DMS79 treated with DMSO at 0.1 percent for 48 hours (cell line): ENCODE measurements around the gene RHPN2.
A peak's percentile ranks its signal among the peaks of the same experiment; 100 is the strongest.

Source experiments
- DNase-seq: peaks from one replicate; lab custom pipeline; 2025; lab: John Stamatoyannopoulos, UW

The RHPN2 gene

DNA sequence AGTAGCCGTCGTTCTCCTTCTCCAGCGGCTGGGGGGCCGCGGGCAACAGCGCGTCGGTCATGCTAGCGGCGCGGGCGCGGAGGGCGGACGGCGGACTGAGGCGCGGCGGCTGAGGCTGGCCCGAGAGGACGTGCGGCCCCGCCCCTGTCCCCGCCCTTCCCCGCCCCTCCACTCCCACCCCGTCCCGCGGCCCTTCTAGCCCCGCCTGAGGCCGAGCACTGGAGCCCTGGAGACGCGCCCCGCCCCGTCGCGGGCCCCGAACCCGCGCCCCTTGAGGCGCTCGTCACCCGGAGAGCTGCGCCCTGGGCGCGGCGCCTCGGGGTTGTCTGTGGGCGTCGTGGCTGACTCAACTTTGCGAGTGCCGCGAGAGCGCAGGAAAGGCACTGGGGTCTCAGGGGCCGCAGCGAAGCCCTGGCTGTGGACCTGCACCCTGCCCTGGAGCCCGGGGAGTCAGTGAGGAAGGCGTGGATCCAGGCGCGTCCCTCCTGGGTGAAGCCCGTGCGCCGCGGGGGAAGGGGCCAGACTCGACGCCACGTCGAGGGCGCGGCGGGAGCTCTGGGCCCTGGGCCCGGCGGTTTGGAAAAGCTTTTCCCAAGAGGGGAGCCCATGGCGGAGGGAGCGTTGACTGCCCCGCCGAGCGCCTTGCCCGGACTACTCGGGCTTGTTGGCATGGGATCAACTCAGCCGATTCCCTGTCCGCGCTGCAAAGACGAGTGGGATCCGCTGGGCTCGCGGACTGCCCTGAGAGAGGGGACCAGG is at the start of gene RHPN2:
TSS of gene RHPN2 (minus strand) at position 97 of the 759 bp plus-strand sequence. CDS start at position 61, 36 bp downstream.
- peak; percentile 45 for DNase-seq

DNA sequence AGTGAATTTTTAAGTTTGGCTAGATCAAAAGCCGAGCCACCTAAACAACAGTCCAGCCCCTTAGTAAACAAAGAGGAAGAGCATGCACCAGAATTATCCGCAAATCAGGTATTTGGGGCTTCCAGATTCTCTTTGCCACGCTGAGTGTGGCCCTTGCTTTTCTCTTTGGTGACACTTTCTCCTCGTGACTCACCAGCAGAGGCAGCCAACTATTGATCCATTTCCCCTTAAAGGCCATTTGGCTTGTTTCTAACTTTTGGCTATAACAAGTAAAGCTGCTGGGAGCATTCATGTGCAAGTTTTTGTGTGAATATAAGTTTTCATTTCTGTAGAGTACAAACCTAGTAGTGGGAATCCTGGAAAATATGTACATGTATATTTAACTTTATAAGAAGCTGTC is 49.6 kb upstream of the RHPN2 start:
- DNase-seq = no peak

DNA sequence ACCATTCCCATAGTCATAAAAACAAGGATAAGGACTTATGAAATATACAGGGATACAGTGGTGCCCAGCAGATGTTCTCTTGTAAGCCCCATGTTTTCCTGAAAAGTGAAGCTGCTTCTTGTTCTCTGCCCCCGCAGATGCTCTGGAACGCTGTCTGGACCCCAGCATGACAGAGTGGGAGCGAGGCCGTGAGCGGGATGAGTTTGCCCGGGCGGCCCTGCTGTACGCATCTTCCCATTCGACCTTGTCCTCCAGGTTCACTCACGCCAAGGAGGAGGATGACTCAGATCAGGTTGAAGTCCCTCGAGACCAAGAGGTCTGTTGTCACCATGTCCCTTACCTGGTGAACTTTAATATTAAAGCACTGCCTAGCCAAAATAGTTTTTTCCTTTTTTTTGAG is 46.9 kb upstream of the RHPN2 start:
- no peak for DNase-seq

DNA sequence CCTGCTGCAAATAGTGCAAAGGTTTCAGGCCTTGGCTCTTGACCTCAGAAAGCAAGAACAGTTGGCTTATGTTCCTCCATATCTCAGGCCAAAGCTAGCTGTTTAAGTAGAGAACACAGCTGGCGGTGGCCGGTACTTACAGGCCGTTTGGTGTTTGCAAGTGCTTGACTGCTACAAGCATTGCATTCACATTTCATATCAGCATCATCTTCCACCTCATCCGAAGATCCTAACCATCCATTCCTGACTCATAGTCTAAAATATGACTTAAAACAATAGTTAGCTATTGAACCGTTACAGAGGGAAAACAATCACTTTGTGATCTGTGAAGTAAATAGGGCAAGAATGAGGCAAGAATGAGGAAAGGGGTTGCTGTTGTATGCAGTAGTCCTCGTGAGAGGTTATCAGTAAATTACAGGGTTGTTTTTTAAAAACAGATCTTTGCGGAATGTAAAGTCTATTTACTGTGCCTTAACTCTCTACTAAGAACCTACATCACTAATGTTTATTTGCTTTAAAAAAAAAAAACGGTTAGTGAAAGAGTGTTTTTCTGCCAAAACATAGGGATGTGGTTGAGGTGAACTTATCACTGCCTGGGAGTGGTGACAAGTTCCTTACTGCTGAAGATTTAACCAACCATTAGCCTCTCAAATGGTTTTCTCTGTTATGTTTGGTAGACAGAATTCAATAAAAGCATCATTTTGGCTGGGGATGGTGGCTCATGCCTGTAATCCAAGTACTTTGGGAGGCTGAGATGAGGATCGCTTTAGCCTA is 45.6 kb upstream of the RHPN2 start:
- DNase-seq = no peak

DNA sequence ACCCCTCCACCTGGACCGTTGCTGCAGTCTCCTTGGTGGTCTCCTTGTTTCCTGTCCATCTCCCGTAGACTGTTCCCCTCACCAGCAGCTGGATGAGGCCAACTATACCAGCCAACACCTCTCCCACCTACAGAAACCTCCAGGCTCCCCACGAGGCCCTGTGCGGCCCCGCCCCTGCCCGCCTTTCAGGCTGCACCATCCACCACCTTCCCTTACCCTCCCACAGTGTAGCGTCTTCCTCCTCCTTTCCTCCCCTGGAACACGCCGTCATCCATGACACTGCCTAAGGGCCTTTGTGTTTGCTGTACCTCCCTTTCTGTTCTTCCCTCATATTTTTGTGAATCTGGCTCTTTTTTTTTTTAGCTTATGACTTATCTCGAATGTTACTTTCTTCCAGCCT is 43.5 kb upstream of the RHPN2 start:
- DNase-seq = no peak

DNA sequence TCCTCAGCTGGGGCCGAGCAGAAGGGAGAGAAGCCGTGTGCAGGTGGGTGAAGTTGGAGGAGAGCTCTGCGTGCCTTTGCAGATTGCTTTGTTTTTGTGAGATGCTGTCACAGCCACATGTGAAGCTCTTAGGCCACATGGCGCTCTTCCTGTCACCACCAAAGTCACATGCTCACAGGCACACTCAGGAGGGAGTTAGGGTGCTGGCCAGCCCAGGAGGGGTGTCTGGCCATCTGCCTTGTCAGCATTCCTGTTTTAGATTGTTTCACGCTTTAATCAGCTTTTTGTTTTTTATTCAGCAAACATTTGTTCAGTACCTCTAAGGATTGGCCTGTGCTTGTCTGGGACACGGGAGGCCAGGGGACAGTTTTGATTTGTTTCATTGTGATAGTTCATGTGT is 38.2 kb upstream of the RHPN2 start:
- no peak for DNase-seq

DNA sequence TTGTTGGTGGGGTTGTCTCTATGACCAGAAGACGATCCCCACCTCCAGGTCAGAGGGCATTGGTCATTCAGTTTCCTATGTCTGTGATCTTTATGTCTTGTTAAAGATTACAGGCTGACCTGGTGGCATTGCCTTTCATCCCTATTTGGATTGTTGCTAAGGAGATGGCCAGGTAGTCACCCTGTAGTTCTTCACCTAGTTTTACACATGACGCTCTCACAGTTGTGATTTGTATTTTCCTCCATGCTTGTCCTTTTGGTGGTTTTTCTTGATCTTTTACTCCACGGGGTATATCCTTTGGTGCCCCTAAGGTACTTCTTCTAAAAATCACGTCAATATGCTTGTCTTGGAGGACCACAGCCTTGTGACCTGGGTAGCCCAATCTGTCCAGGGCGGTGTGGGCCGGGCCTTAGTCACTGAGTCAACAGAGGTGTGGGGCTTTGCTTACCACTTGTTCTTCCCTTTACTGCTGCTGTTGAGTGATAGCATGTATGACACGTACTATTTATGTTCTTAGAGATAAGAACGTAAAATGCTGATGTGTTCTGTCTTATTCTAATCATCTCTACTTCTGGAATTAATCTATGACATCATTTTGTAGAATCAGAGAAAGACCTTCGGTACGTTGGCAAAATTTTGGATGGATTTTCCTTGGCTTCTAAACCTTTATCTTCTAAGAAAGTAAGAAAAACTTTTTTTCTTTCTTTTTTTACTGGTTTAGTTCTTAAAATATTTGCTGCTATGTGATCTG is 36.4 kb upstream of the RHPN2 start:
- no peak for DNase-seq

DNA sequence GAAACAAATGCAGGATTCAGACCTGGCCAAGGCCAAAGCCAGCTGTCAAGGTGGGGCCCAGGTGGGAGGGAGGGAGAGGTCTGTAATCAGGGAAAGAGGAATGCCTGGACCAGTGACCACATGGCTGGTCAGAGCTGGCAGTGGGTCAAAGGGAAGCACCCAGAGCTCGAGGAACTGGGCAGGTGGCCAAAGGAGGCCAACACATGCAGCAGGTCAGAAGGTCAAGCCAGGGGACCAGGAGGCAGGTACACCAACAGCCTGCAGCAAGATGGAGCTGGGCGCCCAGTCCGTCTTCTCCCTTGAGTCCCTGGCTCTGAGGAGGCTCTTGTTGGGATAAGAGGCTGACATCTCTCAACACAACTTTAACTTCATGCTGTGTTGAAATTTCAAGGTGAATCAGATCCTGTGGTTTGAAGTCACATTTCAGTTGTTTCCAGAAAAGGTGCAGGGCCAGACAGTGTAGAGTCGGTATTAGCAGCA is 33.4 kb upstream of the RHPN2 start:
- no peak for DNase-seq

DNA sequence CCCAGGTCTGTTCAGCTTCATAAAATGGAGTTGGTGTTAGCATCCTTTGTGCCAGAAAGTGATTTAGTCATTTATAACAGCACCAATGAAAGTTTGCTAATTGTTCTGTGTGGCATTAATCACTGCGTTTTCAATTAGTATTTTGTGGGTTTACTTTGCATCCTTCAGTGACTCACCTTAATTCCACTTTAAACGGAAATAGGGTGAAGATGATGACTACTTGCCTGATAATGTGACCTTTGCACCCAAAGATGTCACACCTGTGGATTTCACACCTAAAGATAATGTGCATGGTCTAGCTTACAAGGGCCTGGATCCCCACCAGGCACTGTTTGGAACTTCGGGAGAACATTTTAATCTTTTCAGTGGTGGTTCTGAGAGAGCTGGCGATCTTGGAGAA is 31.3 kb upstream of the RHPN2 start:
- no peak for DNase-seq

DNA sequence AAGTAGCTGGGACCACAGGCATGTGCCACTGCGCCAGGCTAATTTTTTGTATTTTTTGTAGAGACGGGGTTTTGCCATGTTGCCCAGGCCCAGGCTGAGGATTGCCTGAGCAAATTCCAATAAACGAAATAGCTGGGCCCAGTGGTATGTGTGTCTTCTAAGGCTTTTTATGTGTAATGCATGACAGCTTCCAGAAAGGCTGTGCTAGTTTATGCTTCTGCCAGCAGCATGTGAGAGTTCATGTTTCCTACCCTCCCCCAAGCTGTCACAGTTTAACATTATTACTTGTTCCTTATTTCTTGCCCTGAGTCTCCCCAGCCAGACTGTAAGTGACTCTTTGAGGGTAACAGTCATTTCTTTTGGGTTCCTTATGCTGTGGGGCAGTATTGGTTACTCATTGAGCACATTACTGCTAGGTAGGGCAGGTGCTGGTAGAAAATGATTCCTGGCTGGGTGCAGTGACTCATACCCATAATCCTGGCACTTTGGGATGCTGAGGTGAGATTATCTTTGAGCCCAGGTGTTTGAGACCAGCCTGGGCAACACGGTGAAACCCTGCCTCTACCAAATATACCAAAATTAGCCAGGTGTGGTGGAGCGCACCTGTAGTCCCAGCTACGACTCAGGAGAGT is 29.9 kb upstream of the RHPN2 start:
- no peak for DNase-seq

DNA sequence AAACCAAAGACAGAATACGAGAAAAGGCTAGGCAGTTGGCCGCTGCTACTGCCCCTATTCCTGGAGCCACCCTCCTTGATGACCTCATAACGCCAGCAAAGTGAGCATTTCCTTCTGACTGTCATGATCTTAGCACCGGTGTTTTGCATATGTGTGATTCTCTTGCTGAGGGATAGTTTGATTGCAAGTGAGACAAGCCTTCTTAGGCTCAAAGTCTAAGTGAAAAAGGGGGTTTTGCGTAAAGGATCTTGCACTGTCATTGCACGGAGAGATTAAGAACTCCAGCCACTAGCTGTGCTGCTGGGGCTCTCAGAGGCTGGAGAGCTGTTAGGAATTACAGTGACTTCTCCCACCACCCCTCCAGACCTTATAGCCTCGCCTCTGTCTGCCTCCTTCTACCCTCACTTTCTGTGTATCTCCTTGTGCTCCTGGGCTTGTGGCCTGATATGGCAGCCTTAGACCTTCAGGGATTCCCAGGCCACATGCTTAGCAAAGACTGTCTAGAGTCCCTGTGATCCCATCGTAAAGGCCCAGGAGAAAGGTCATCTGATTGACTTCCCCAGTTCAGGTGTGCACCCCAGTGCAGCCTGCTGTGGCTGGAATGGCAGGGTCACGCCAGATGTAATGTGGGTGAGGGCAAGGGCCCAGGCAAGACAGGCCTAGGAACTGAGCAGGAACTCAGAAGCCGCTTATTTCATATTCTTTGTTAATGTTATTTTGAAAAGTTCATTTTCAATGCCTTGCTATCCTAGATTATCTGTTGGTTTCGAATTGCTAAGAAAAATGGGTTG is 28.9 kb upstream of the RHPN2 start:
- DNase-seq = no peak

DNA sequence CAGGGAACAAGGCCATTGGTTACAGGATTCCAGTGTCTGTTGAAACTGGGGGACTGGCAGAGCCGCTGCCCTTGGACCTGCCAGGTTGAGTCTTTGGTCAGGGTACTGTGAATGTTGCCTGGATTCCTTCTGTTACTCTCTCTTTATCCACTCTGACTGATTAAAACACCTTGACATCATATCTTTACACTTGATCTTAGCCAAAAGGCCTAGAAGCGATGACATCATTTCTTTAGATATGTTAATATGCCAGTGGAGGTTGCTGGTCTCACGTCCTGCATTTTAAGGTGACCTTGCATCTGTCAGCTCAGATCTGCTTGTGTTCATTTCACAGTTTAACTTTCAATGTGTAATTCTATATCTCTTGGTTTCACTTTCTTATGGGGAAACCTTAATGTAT is 25.5 kb upstream of the RHPN2 start:
- DNase-seq = no peak

DNA sequence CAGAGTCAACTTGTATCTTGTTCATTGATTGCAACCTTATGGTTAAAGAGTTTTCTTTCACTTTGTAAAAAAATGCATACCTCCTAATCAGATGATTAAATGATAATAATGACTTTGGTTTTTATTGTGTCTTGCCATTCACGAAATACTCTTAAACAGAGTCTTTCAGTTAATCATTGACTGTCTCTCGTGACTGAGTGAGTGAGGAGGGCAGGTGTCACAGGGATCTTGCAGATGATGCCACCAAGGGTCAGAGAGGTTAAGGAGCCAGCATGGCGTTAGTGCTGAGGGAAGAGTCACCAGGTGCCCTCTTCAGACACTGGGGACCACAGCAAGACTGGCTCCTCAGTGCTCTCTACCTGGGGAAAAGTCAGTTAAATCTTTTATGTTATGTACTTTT is 24.3 kb upstream of the RHPN2 start:
- no peak for DNase-seq

DNA sequence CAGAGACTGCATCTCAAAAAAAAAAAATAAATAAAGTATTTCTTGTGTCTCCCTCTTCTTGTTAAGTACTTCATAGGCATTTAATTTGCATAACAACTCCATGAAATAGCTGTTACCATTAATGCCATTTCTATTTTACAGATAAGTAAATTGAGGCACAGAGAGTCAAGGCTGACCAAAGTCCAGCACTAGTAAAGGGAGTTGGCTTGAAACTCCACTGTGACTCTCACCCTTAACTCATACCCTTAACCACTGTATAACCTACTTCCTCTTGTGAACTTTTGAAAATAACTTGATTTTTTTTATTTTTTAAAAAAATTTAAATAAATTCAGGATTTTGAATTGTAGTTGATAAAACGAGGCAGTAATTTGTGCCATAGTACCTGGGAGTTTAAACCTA is 22.3 kb upstream of the RHPN2 start:
- DNase-seq = no peak

DNA sequence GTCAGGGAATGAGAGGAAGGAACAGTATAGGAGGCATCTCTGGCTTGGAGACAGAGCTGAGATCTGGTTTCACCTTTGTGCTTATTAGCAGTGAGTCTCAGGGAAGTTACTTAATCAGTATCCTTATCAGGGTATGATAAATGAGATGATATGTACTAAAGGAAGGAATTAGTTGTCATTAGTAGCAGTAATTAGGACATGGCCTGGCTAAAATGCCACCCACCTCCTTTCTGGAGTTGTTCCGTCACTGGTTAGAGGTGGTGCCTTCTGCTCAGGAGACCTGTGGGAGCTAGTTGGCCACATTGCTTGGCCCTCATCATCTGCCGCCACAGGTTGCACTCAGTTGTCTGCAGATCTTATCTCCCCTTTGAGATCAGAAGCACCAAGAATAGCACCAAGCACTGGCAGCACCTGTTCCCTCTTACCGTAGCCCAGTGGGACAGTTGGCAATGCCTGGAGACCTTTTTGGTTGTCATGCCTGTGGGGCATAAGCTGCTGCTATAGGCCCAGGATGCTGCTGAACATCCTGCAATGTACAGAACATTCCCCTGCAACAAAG is 21.0 kb upstream of the RHPN2 start:
- DNase-seq = no peak

DNA sequence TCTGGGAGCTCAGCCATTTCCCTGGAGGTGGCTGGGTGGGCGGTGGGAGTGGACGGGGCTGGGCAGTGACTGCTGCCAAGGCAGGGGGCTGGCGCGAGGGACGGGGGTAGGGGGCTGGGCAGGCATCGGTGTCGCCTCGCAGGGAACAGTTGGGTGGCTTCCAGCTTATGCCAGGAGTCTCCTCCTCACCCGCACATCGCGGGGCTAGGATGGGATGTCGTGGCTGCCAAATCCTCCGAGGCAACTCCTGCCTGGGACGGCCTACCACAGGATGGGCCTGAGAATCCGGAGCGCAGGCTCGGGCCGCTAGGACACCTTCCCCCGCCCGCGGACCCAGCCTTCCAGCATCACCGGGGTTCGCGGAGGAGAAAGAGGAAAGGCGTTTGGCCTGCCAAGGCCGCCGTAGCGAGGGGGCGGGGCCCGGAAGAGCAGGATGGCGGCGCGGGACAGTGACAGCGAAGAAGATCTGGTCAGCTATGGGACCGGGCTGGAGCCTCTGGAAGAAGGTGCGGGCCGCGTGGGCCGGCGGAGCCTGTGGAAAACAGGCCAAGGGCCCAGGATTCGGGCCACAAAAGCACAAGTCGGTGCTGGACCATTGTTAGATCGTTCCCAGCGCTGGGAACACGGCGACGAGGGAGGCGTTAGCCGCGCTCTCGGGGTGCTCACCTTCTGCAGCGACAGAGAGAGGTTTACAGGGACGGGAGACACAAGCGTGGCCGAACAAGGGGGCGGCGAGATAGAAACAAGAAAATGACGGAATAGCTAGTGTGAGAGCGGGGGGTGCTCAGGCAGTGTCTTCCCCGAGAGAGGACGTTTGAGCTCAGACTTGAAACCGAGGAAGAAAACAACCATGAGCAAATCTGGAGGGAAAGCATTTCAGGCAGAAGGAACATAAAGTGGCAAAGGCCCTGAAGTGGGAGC is 16.3 kb upstream of the RHPN2 start, which contains the start of gene GPATCH1:
TSS of gene GPATCH1 (plus strand) at position 421 of the 921 bp plus-strand sequence. CDS start at position 434, 13 bp downstream.
- peak; percentile 81 for DNase-seq

DNA sequence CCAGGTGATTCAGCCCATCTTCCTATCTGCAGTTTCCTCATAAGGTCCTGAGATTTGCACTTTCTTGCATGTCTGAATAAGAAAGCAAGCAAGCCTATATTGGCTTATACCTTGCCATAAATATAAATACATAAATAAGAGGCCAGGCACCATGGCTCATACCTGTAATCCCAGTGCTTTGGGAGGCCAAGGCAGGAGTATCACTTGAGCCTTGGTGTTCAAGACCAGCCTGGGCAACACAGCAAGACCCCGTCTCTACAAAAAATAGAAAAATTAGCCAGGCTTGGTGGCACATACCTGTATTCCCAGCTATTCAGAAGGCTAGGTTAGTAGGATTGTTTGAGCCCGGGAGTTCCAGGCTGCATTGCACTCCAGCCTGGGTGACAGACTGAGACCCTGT is 10.8 kb upstream of the RHPN2 start:
- no peak for DNase-seq

DNA sequence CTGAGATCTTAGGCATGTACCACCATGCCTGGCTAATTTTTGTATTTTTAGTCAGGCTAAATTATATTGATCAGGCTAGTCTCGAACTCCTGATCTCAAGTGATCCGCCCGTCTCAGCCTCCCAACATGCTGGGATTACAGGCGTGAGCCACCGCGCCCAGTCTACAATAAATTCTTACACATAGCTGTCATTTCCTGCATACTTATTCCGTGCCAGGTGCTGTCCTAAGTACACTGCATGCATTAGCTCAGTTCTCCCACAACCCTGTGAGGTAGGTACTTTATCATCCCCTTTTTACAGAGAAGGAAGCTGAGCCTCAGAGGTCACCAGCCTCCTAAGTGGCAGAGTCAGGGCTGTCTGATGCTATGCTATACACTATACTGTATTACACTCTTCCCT is 7.2 kb upstream of the RHPN2 start:
- DNase-seq = no peak

DNA sequence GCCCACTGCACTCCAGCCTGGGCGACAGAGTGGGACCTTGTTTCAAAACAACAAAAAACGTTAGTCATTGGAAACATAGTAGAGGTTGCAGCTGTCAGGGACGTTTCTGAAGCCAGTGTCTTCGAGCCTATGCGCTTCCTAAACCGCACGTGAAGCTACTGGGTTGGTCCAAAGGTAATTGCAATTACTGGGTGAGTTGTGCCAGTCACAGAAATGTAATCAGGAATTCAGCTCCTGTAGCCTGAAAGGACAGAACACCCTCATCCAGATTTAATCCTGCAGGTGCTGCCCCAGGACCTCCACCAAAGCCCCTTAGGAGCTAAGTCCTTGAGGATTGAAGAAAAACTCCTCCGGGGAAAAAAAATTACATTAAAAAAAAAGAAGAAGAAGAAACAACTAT is 2.4 kb upstream of the RHPN2 start:
- no peak for DNase-seq

DNA sequence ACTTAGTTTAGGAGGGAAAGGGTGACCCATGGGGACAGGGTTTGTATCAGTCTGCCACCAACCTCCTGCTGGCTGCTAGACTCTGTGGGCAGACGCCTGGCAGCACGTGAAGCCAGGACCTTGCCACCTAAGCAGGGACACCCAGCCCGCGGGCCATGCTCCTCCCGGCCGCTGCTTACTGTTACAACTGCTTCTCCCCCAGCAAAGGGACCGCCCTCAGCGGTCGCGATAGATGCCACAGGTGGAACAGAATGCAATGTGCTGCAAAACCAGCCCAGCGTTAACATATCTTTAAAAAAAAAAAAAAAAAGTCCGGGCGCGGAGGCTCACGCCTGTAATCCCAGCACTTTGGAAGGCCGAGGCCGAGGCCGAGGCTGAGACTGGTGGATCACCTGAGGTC is 1.9 kb upstream of the RHPN2 start:
- DNase-seq = no peak
